ENCODE data around the gene TIAM1.

TIAM1 gene

GRCh38 chr21:31119199-31119598 is 224.9 kb downstream of the TIAM1 start:
- no peak for DNase-seq

- no peak for DNase-seq
Observed at GRCh38 chr21:31117128-31117916, 226.7 kb downstream of the TIAM1 start.

- no peak for DNase-seq
Observed at GRCh38 chr21:31115249-31115648, 228.8 kb downstream of the TIAM1 start.

- no peak for DNase-seq
Observed at GRCh38 chr21:31111093-31111492, 233.0 kb downstream of the TIAM1 start.

GRCh38 chr21:31110430-31110829 is 233.6 kb downstream of the TIAM1 start:
- DNase-seq, result no peak

- no peak for DNase-seq
Observed at GRCh38 chr21:31107871-31108270, 236.2 kb downstream of the TIAM1 start.

- no peak for DNase-seq
Observed at GRCh38 chr21:31107176-31107785, 236.8 kb downstream of the TIAM1 start.

GRCh38 chr21:31103571-31104265 is 240.3 kb downstream of the TIAM1 start:
- DNase-seq, result no peak

- DNase-seq, result no peak
Observed at GRCh38 chr21:31103163-31103562, 240.9 kb downstream of the TIAM1 start.

- no peak for DNase-seq
Observed at GRCh38 chr21:31099122-31099521, 244.9 kb downstream of the TIAM1 start.

- DNase-seq, result peak; percentile 82
Observed at GRCh38 chr21:31098576-31099005, 245.5 kb downstream of the TIAM1 start.

- no peak for DNase-seq
Observed at GRCh38 chr21:31092832-31093625, 251.0 kb downstream of the TIAM1 start.

- no peak for DNase-seq
Observed at GRCh38 chr21:31090376-31090775, 253.7 kb downstream of the TIAM1 start.

GRCh38 chr21:31088474-31088751 is 255.6 kb downstream of the TIAM1 start:
- no peak for DNase-seq

GRCh38 chr21:31087639-31088473 is 256.2 kb downstream of the TIAM1 start:
- no peak for DNase-seq

- DNase-seq, result no peak
Observed at GRCh38 chr21:31084689-31085088, 259.4 kb downstream of the TIAM1 start.

GRCh38 chr21:31078796-31079195 is 265.3 kb downstream of the TIAM1 start:
- DNase-seq, result no peak

- DNase-seq, result no peak
Observed at GRCh38 chr21:31078216-31078615, 265.8 kb downstream of the TIAM1 start.

GRCh38 chr21:31075848-31076247 is 268.2 kb downstream of the TIAM1 start:
- no peak for DNase-seq

GRCh38 chr21:31072533-31072932 is 271.5 kb downstream of the TIAM1 start:
- no peak for DNase-seq

All from activated CD4-positive, CD25-positive, alpha-beta regulatory T cell treated with anti-CD3 and anti-CD28 coated beads, Interleukin-2, amount 50 U/mL, for 72 hours (primary cell).